A673 (cell line): ENCODE results near the gene TRIM46.

Source experiments
- CTCF ChIP-seq: fragments of 300-800, 200-600 bp; sonication (generic); conservative IDR thresholded peaks from 2 replicates; pipeline ENCODE4 v1.5.1; 2017; ENCODE audit warnings: low read depth, mild to moderate bottlenecking, antibody characterized with exemption, low read length, moderate library complexity, mixed read lengths
- EZH2 ChIP-seq: fragments of 200-600 bp; sonication (generic); IDR thresholded peaks from 2 replicates; pipeline ENCODE4 v1.6.1; 2017; ENCODE audit warnings: borderline replicate concordance, low read depth, mild to moderate bottlenecking, mixed read lengths, antibody characterized with exemption, low read length; ENCODE audit not compliant: poor library complexity, severe bottlenecking

DNA sequence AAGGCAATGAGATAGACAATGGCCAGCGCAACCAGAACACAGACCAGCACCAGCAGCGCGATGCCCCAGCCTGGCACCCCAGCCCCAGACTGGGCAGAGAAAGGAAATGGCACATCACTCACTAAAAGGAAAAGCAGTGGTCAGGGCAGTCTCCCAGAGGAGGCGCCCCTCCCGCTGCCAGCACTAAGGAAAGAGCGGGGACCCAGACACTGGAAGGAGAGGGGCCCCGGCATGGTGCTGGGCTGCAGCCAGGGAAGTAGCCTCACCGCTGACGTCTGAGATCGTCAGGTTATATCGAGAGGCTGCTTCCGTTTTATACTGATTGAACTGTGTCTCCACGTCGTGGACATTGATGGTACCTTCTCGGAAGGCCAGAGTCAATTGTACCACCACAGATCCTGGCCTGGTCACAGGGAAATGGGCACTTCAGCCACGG lies 13.8 kb downstream of the TRIM46 start:
- TF ChIP-seq CTCF = no peak
- TF ChIP-seq EZH2 = no peak
